ENCODE measurements around the gene SIRT3. TPM values are rescaled to one million over a fixed set of nuclear protein-coding genes. Genes with fewer than 3 reads are reported as not detected.

SIRT3 gene
- polyA plus RNA-seq, 3 donors, result 4.3 to 23.7 (median 4.3) TPM

DNA sequence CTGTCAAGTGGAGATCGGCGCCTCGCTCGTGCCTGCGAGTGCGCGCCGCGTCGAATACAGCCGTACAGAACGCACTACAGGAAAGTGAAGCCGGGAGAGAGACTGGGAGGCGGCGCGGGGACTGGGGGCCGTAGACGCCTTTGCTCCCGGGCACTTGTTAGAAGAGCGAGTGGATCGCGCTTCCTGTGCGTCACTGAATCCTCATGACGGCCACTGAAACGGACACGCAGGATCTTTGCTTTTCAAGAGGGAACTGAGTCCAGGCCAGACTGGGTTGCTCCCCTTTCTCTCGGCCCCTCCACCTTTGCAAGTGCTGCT lies 28.3 kb downstream of the SIRT3 start:
- Histone ChIP-seq H2AFZ (ENCODE audit: insufficient read depth, low read depth, low read length, poor library complexity, severe bottlenecking) (no peak overlapping the region), H4K20me1 (ENCODE audit: insufficient read depth, low read length) (peaks cover 68% of the 10 kb centered on the region), H3K4me1 (ENCODE audit: control insufficient read depth in 1 of 2, insufficient read depth in 2 of 2, low read length in 2 of 2) (peaks cover 34 to 54% of the 10 kb centered on the region in 2 donors), H3K9ac (ENCODE audit: insufficient read depth, low read length, poor library complexity, severe bottlenecking) (peak overlapping the region; percentile 98), H3K36me3 (replicated peaks in 1 of 2; ENCODE audit: control insufficient read depth in 1 of 2, insufficient read depth in 2 of 2, low read length in 2 of 2) (peaks cover 47 to 64% of the 10 kb centered on the region in 2 donors), H3K4me2 (replicated peaks; ENCODE audit: extremely low read depth, low read length, poor library complexity, severe bottlenecking) (peak overlapping the region; percentile 86), H3K4me3 (replicated peaks in 1 of 3; ENCODE audit: low read depth in 2 of 3, low read length in 3 of 3) (peak overlapping the region; percentile 69 to 98 (median 81)), H3K27me3 (ENCODE audit: control insufficient read depth in 2 of 2, insufficient read depth in 2 of 2, low read length in 2 of 2) (no peaks in the 10 kb centered on the region), H3K9me3 (replicated peaks in 1 of 2; ENCODE audit: control insufficient read depth in 1 of 2, insufficient read depth in 1 of 2, low read length in 2 of 2) (no peaks in the 10 kb centered on the region), H3K79me2 (ENCODE audit: insufficient read depth, low read length) (peaks cover 62% of the 10 kb centered on the region), H3K27ac (ENCODE audit: low read depth in 1 of 2, low read length in 2 of 2) (peak overlapping the region; percentile 98 to 100)
- DNase-seq, result peak; percentile 77 to 85 (median 77)
- 0% methylated on average over 27 of the region's 27 CpGs for WGBS (ENCODE audit: insufficient coverage)
- peaks cover 58 to 64% of the 10 kb centered on the region in 2 donors for H3K36me3 Mint-ChIP-seq
- peak overlapping the region; percentile 99 to 100 (median 100) for H3K27ac Mint-ChIP-seq
- H3K4me3 Mint-ChIP-seq, result peak overlapping the region; percentile 97 to 98
- intact Hi-C loops (cut with micrococcal nuclease), result loop anchor here in 1 of 2 donors (1.0 to 10.0 kb wide), 4 partner anchors 28 to 297 kb away; partner anchors contain the start of genes PSMD13, RNH1 and SIRT3
- TF ChIP-seq, protein P1, sequence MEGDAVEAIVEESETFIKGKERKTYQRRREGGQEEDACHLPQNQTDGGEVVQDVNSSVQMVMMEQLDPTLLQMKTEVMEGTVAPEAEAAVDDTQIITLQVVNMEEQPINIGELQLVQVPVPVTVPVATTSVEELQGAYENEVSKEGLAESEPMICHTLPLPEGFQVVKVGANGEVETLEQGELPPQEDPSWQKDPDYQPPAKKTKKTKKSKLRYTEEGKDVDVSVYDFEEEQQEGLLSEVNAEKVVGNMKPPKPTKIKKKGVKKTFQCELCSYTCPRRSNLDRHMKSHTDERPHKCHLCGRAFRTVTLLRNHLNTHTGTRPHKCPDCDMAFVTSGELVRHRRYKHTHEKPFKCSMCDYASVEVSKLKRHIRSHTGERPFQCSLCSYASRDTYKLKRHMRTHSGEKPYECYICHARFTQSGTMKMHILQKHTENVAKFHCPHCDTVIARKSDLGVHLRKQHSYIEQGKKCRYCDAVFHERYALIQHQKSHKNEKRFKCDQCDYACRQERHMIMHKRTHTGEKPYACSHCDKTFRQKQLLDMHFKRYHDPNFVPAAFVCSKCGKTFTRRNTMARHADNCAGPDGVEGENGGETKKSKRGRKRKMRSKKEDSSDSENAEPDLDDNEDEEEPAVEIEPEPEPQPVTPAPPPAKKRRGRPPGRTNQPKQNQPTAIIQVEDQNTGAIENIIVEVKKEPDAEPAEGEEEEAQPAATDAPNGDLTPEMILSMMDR (IDR thresholded peaks at IDR 0.05), result no peak
- peaks cover 2 to 4% (median 3%) of the 10 kb centered on the region in 3 donors for H3K27me3 Mint-ChIP-seq (ENCODE audit: low read depth in 3 of 3)
- peaks cover 48% of the 10 kb centered on the region for H3K4me1 Mint-ChIP-seq
- H3K9me3 Mint-ChIP-seq, result no peaks in the 10 kb centered on the region

DNA sequence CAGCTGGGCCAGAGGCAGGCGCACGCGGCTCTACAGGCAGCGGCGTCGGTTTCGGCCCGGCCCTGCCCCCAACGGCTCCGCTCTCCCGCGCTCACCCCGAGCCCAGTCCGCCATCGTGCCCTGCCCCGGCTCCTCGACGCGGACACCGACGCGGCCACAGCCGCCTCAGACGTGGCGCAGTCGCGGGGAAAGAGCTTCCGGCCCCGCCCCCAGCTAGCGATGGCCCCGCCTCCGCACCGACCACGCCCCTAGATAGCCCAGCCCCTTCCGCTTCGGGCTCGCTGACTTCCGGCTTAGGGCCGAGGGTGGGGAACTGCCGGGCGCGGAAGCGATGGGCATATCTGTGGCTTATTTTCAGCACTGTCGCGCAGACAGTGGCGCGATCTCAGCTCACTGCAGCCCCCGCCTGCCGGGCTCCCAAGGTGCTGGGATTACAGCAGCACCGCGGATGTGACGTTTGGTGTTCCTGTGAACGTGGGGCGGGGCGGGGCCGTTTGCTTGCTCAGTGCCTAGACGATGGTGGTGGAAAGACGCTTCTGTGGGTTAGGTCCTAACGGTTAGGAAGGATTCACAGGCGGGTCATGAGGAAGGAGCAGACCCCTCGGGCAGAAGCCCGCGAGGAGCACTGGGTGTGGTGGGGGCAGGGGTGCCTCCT lies 28.8 kb downstream of the SIRT3 start, which contains the start of the genes BET1L and RIC8A:
Gene BET1L, minus strand, starts transcription at position 192 of the 655 bp plus-strand sequence. Its CDS starts 78 bp downstream, at position 114.
Gene RIC8A, plus strand, starts transcription at position 501 of the 655 bp plus-strand sequence. CDS start 1,147 bp downstream, outside the sequence.
- H3K9me3 Mint-ChIP-seq, result no peaks in the 10 kb centered on the region
- Histone ChIP-seq H3K27me3 (ENCODE audit: control insufficient read depth in 2 of 2, insufficient read depth in 2 of 2, low read length in 2 of 2) (no peaks in the 10 kb centered on the region), H3K9ac (ENCODE audit: insufficient read depth, low read length, poor library complexity, severe bottlenecking) (peak within 1 kb of the TSS; percentile 98), H3K4me2 (replicated peaks; ENCODE audit: extremely low read depth, low read length, poor library complexity, severe bottlenecking) (peak within 1 kb of the TSS; percentile 86), H3K79me2 (ENCODE audit: insufficient read depth, low read length) (peaks cover 62% of the 10 kb centered on the region), H2AFZ (ENCODE audit: insufficient read depth, low read depth, low read length, poor library complexity, severe bottlenecking) (peak within 1 kb of the TSS; percentile 62), H3K4me1 (ENCODE audit: control insufficient read depth in 1 of 2, insufficient read depth in 2 of 2, low read length in 2 of 2) (peaks cover 39 to 59% of the 10 kb centered on the region in 2 donors), H3K4me3 (replicated peaks in 1 of 3; ENCODE audit: low read depth in 2 of 3, low read length in 3 of 3) (peak within 1 kb of the TSS; percentile 78 to 98 (median 81)), H3K9me3 (replicated peaks in 1 of 2; ENCODE audit: control insufficient read depth in 1 of 2, insufficient read depth in 1 of 2, low read length in 2 of 2) (no peaks in the 10 kb centered on the region), H3K27ac (ENCODE audit: low read depth in 1 of 2, low read length in 2 of 2) (peak within 1 kb of the TSS; percentile 98 to 100), H3K36me3 (replicated peaks in 1 of 2; ENCODE audit: control insufficient read depth in 1 of 2, insufficient read depth in 2 of 2, low read length in 2 of 2) (peaks cover 42 to 60% of the 10 kb centered on the region in 2 donors), H4K20me1 (ENCODE audit: insufficient read depth, low read length) (peaks cover 68% of the 10 kb centered on the region)
- TF ChIP-seq, protein P1 (IDR thresholded peaks at IDR 0.05), result no peak
- under 1% methylated on average over 63 of the region's 63 CpGs for WGBS (ENCODE audit: insufficient coverage)
- intact Hi-C loops (cut with micrococcal nuclease), result loop anchor here in 1 of 2 donors (1.0 to 10.0 kb wide), 3 partner anchors 29 to 297 kb away; partner anchors contain the start of genes PSMD13, RNH1 and SIRT3
- H3K4me1 Mint-ChIP-seq, result peaks cover 53% of the 10 kb centered on the region
- peak; percentile 98 to 99 (median 99) for DNase-seq
- H3K36me3 Mint-ChIP-seq, result peaks cover 54 to 61% of the 10 kb centered on the region in 2 donors
- H3K27me3 Mint-ChIP-seq (ENCODE audit: low read depth in 3 of 3), result peaks cover 2 to 5% (median 4%) of the 10 kb centered on the region in 3 donors
- H3K27ac Mint-ChIP-seq, result peak within 1 kb of the TSS; percentile 99 to 100 (median 100)
- peak within 1 kb of the TSS; percentile 97 to 98 for H3K4me3 Mint-ChIP-seq
